PFSK-1 (cell line): ENCODE data around the gene CDCA5.

Experiments
- FOXP2 ChIP-seq: optimal IDR thresholded peaks from 2 replicates; pipeline ENCODE3; 2011; ENCODE audit warnings: borderline replicate concordance, control low read depth, inconsistent platforms; ENCODE audit not compliant: insufficient read depth; ENCODE audit errors: extremely low read length, extremely low read depth
- POLR2AphosphoS5 ChIP-seq: IDR thresholded peaks from 2 replicates; pipeline ENCODE4 v1.6.1; 2012; ENCODE audit warnings: low read depth, mild to moderate bottlenecking, control low read depth, low read length, moderate library complexity
- REST ChIP-seq, 2 experiments: IDR thresholded peaks; 2 replicates each; pipeline versions ENCODE4 v1.6.1 to v1.8.0; 2011 to 2012; ENCODE audit warnings: low read depth in 2 of 2, low read length in 2 of 2, control low read depth in 1 of 2, inconsistent platforms in 1 of 2, mild to moderate bottlenecking in 1 of 2, moderate library complexity in 1 of 2; ENCODE audit not compliant: insufficient read depth in 1 of 2
- SIN3A ChIP-seq: IDR thresholded peaks from 2 replicates; pipeline ENCODE4 v1.6.1; 2012; ENCODE audit warnings: mild to moderate bottlenecking, low read length, moderate library complexity, borderline replicate concordance; ENCODE audit not compliant: insufficient read depth
- TAF1 ChIP-seq: IDR thresholded peaks from 2 replicates; pipeline ENCODE4 v1.6.1; 2012; ENCODE audit warnings: low read length, control low read depth, borderline replicate concordance; ENCODE audit not compliant: insufficient read depth

CDCA5 gene

GRCh38 chr11:65117206-65118096 lies 33.6 kb upstream of the CDCA5 start, which contains the start of gene ZNHIT2:
Gene ZNHIT2 (minus strand): TSS chr11:65117701. CDS start chr11:65117653, 48 bp downstream.
- TF ChIP-seq SIN3A (no peak), TAF1 (peak; percentile 71; the same call in 1 of the 2 replicates), POLR2AphosphoS5 (peak; percentile 66)

- TF ChIP-seq POLR2AphosphoS5: peak; percentile 22; the same call in 1 of the 2 replicates
- no peak for TF ChIP-seq FOXP2
- TF ChIP-seq SIN3A: no peak
- no peak for TF ChIP-seq REST (IDR thresholded peaks at IDR 0.05; ENCODE audit: insufficient read depth in 1 of 2, low read depth in 2 of 2, low read length in 2 of 2)
- no peak for TF ChIP-seq TAF1
Measured at GRCh38 chr11:65116370-65117205, 32.7 kb upstream of the CDCA5 start.

GRCh38 chr11:65115361-65116082 lies 31.7 kb upstream of the CDCA5 start:
- TF ChIP-seq POLR2AphosphoS5 (no peak; the same call in 1 of the 2 replicates), TAF1 (no peak), FOXP2 (no peak), REST (IDR thresholded peaks at IDR 0.05; ENCODE audit: insufficient read depth in 1 of 2, low read depth in 2 of 2, low read length in 2 of 2) (no peak), SIN3A (no peak)

GRCh38 chr11:65114538-65115171 lies 30.8 kb upstream of the CDCA5 start:
- TF ChIP-seq POLR2AphosphoS5 (no peak), REST (IDR thresholded peaks at IDR 0.05; ENCODE audit: insufficient read depth in 1 of 2, low read depth in 2 of 2, low read length in 2 of 2) (no peak), TAF1 (no peak)
